GM12878 (cell line): ENCODE results near the gene OSBPL10. TPM values are rescaled to one million over a fixed set of nuclear protein-coding genes. Genes with fewer than 3 reads are reported as not detected.

Experiments used
- ATAC-seq: fragments of 200-7000 bp; cut with Tn5 transposase; 3 replicates; pipeline ENCODE4 v1.9.1; 2020; ENCODE audit warnings: mild to moderate bottlenecking, moderate library complexity
- BruUV-seq: library from RNA; stranded (reverse); fragments of 400-500 nt; replicated peaks from 2 replicates; lab custom pipeline; 2021; lab: Mats Ljungman, UMichigan
- CTCF ChIA-PET: fragments of 300-600 bp; sonication (Branson Sonifier 250); formaldehyde crosslinking; extraction: SDS; loops from one replicate; lab custom pipeline; 2021; ENCODE audit warnings: inconsistent platforms; lab: Yijun Ruan, JAX
- POLR2A ChIA-PET: fragments of 350-600 bp; formaldehyde crosslinking; extraction: SDS; loops from one replicate; lab custom pipeline; 2021; ENCODE audit warnings: inconsistent platforms; lab: Charles Lee
- RAD21 ChIA-PET: fragments of 300-600 bp; sonication (Branson Sonifier 250); formaldehyde crosslinking; loops from one replicate; lab custom pipeline; 2023; ENCODE audit warnings: antibody characterized with exemption; ENCODE audit not compliant: unreplicated experiment; lab: Charles Lee
- SMC1A ChIA-PET: fragments of 300-600 bp; sonication (Branson Sonifier 250); formaldehyde crosslinking; loops from one replicate; lab custom pipeline; 2023; ENCODE audit not compliant: unreplicated experiment, uncharacterized antibody; lab: Charles Lee
- DNase-seq: peaks from one replicate; pipeline ENCODE4 v3.0.0-alpha.2; 2011; ENCODE audit warnings: low read depth, low spot score
- FAIRE-seq: peaks from 3 replicates; lab custom pipeline; 2011; peaks lifted over from hg19 to GRCh38; lab: Jason Lieb, UNC
- H2AFZ ChIP-seq: 2 replicates; pipeline ENCODE4 v1.6.0; 2011; ENCODE audit warnings: low read depth, low read length, control low read depth; ENCODE audit not compliant: control insufficient read depth
- H3K27ac ChIP-seq: 2 replicates; pipeline ENCODE4 v1.5.1; 2011; ENCODE audit warnings: control low read depth; ENCODE audit not compliant: control insufficient read depth, insufficient read depth
- H3K27me3 ChIP-seq, 2 experiments: replicated peaks in 1 of 2; 2 replicates each; pipeline versions ENCODE4 v1.6.0 to v1.6.1; 2011; ENCODE audit warnings: low read length in 1 of 2; ENCODE audit not compliant: control insufficient read depth in 2 of 2, insufficient read depth in 2 of 2
- H3K36me3 ChIP-seq, 2 experiments: 2 replicates each; pipeline ENCODE4 v1.5.1; 2011; ENCODE audit warnings: low read length in 1 of 2; ENCODE audit not compliant: control insufficient read depth in 2 of 2, insufficient read depth in 2 of 2
- H3K4me1 ChIP-seq: 2 replicates; pipeline ENCODE4 v1.6.1; 2011; ENCODE audit warnings: mild to moderate bottlenecking, low read length, moderate library complexity, mixed read lengths; ENCODE audit not compliant: control insufficient read depth, insufficient read depth
- H3K4me2 ChIP-seq: 2 replicates; pipeline ENCODE4 v1.6.0; 2011; ENCODE audit warnings: control low read depth; ENCODE audit not compliant: control insufficient read depth, insufficient read depth
- H3K4me3 ChIP-seq: fragments of 200-600 bp; sonication (generic); 2 replicates; pipeline ENCODE4 v1.5.1; 2016
- H3K79me2 ChIP-seq: 2 replicates; pipeline ENCODE4 v1.6.0; 2011; ENCODE audit warnings: low read length; ENCODE audit not compliant: control insufficient read depth, insufficient read depth
- H3K9ac ChIP-seq: 2 replicates; pipeline ENCODE4 v1.8.0; 2011; ENCODE audit warnings: low read length, control low read depth, mixed read lengths; ENCODE audit not compliant: control insufficient read depth, insufficient read depth
- H3K9me3 ChIP-seq: replicated peaks from 3 replicates; pipeline ENCODE4 v1.5.1; 2011; ENCODE audit warnings: mild to moderate bottlenecking, low read length; ENCODE audit not compliant: control insufficient read depth, insufficient read depth
- H4K20me1 ChIP-seq: 2 replicates; pipeline ENCODE4 v1.6.0; 2011; ENCODE audit not compliant: control insufficient read depth, insufficient read depth
- CEBPB ChIP-seq, 2 experiments: fragments of 150-350 bp in 1 of 2; IDR thresholded peaks; 2 replicates each; pipeline ENCODE4 v1.6.1; 2012 to 2014; ENCODE audit warnings: low read depth in 2 of 2, low read length in 2 of 2, borderline replicate concordance in 1 of 2, inconsistent platforms in 1 of 2
- DPF2 ChIP-seq: fragments of 450-650 bp; IDR thresholded peaks from 2 replicates; pipeline ENCODE4 v1.6.1; 2017; ENCODE audit warnings: mild to moderate bottlenecking
- GABPA ChIP-seq: IDR thresholded peaks from 2 replicates; pipeline ENCODE4 v1.6.1; 2014; ENCODE audit warnings: antibody characterized with exemption, low read depth, mild to moderate bottlenecking, inconsistent platforms
- GATAD2B ChIP-seq: fragments of 450-650 bp; conservative IDR thresholded peaks from 2 replicates; pipeline ENCODE4 v1.6.1; 2017; ENCODE audit warnings: low read depth, mild to moderate bottlenecking, moderate library complexity
- IRF4 ChIP-seq: IDR thresholded peaks from 2 replicates; pipeline ENCODE4 v1.6.1; 2011; ENCODE audit warnings: low read depth, low read length
- JUND ChIP-seq: IDR thresholded peaks from 2 replicates; pipeline ENCODE4 v1.6.1; 2012; ENCODE audit warnings: low read depth, mild to moderate bottlenecking, low read length, improper control_type of control experiment, moderate library complexity
- KDM1A ChIP-seq: fragments of 200-600 bp; sonication (generic); IDR thresholded peaks from 2 replicates; pipeline ENCODE4 v1.6.1; 2016; ENCODE audit warnings: borderline replicate concordance
- KLF5 ChIP-seq: fragments of 450-650 bp; IDR thresholded peaks from 2 replicates; pipeline ENCODE4 v1.6.1; 2014; ENCODE audit warnings: mild to moderate bottlenecking; ENCODE audit not compliant: partially characterized antibody
- LARP7 ChIP-seq: fragments of 450-650 bp; IDR thresholded peaks from 2 replicates; pipeline ENCODE4 v1.6.1; 2017; ENCODE audit warnings: mild to moderate bottlenecking
- MTA2 ChIP-seq: fragments of 450-650 bp; IDR thresholded peaks from 2 replicates; pipeline ENCODE4 v1.6.1; 2016; ENCODE audit warnings: low read depth, mild to moderate bottlenecking, moderate library complexity
- MYB ChIP-seq: fragments of 150-350 bp; IDR thresholded peaks from 2 replicates; pipeline ENCODE4 v1.6.1; 2014; ENCODE audit warnings: mild to moderate bottlenecking, low read depth, low read length, borderline replicate concordance
- PAX5 ChIP-seq: IDR thresholded peaks from 2 replicates; pipeline ENCODE4 v1.6.1; 2011; ENCODE audit warnings: low read depth, low read length, borderline replicate concordance
- PML ChIP-seq: IDR thresholded peaks from 2 replicates; pipeline ENCODE4 v1.6.1; 2012; ENCODE audit warnings: low read length, inconsistent platforms
- RBBP5 ChIP-seq: fragments of 200-600 bp; sonication (generic); conservative IDR thresholded peaks from 2 replicates; pipeline ENCODE4 v1.6.1; 2016
- RCOR1 ChIP-seq: conservative IDR thresholded peaks from 2 replicates; pipeline ENCODE4 v1.6.1; 2012; ENCODE audit warnings: low read depth, low read length, improper control_type of control experiment
- SIX5 ChIP-seq: IDR thresholded peaks from 2 replicates; pipeline ENCODE4 v1.6.1; 2011; ENCODE audit warnings: mild to moderate bottlenecking, low read depth, low read length, moderate library complexity; ENCODE audit not compliant: severe bottlenecking
- TAF1 ChIP-seq: IDR thresholded peaks from 2 replicates; pipeline ENCODE4 v1.6.1; 2011; ENCODE audit warnings: mild to moderate bottlenecking, low read depth, low read length, borderline replicate concordance
- ZBED1 ChIP-seq: IDR thresholded peaks from 2 replicates; pipeline ENCODE4 v1.6.1; 2016; ENCODE audit warnings: borderline replicate concordance
- ZNF207 ChIP-seq: fragments of 450-650 bp; IDR thresholded peaks from 2 replicates; pipeline ENCODE4 v1.6.1; 2014; ENCODE audit warnings: antibody characterized with exemption, mild to moderate bottlenecking, borderline replicate concordance
- ZNF217 ChIP-seq: fragments of 450-650 bp; IDR thresholded peaks from 2 replicates; pipeline ENCODE4 v1.6.1; 2017; ENCODE audit warnings: antibody characterized with exemption, mild to moderate bottlenecking
- ZNF622 ChIP-seq: fragments of 450-650 bp; IDR thresholded peaks from 2 replicates; pipeline ENCODE4 v1.6.1; 2017; ENCODE audit warnings: mild to moderate bottlenecking, inconsistent platforms
- WGBS: methylation state at CpG from one replicate; pipeline ENCODE4 v1.1.6; 2016; ENCODE audit warnings: low lambda C conversion rate; ENCODE audit not compliant: insufficient replicate concordance, insufficient coverage; ENCODE audit errors: missing lambda C conversion rate; 5-methylcytosine and 5-hydroxymethylcytosine counted together
- in situ Hi-C: fragments of 300-500 bp; cut with MboI; formaldehyde crosslinking; loops from 9 replicates; pipeline ENCODE4 v1.14.3; 2018; ENCODE audit warnings: mixed read lengths
- intact Hi-C: fragments of 100-400 bp; cut with micrococcal nuclease; formaldehyde crosslinking; loops from one replicate; pipeline ENCODE4 v1.14.2; 2022; ENCODE audit not compliant: unreplicated experiment
- polyA plus RNA-seq, 11 experiments: library from polyadenylated mRNA; depleted of rRNA in 4 of 11; unstranded in 6 of 11; stranded (reverse) in 5 of 11; fragments of >200 nt; fragmentation: Nextera tagmentation in 4 of 11; fragmentation: Illumina TruSeq in 1 of 11; extraction: Ambion mirVana in 4 of 11; extraction: Trizol in 1 of 11; gene quantifications; 1 replicate in 1 of 11; 2 replicates in 10 of 11; pipeline versions ENCODE4 v1.2.1 to v1.2.3, GENCODE V29; 2011 to 2016; ENCODE audit warnings: inconsistent platforms in 2 of 11, missing spikeins in 2 of 11, low read depth in 1 of 11
- total RNA-seq, 4 experiments: library from RNA; depleted of rRNA in 3 of 4; stranded (reverse); fragments of >200 nt in 3 of 4; fragmentation: Illumina TruSeq in 1 of 4; extraction: Trizol in 1 of 4; gene quantifications; 2 replicates each; pipeline versions ENCODE4 v1.2.1 to v1.2.3, GENCODE V29; 2013 to 2021
- TF ChIP-seq, protein P1 (sequence below): IDR thresholded peaks from 2 replicates; pipeline ENCODE4 v1.6.1; 2012; ENCODE audit warnings: low read depth, low read length, improper control_type of control experiment
- TF ChIP-seq, protein P2 (sequence below): IDR thresholded peaks from 2 replicates; pipeline ENCODE4 v1.6.1; 2011; ENCODE audit warnings: low read depth, low read length, improper control_type of control experiment, borderline replicate concordance
- TF ChIP-seq, protein P3 (sequence below): fragments of 450-650 bp; IDR thresholded peaks from 2 replicates; pipeline ENCODE4 v1.6.1; 2014; ENCODE audit warnings: mild to moderate bottlenecking

OSBPL10 gene
- total and polyA plus RNA-seq, 10 of the 15 experiments (the other 5 are each of a cell fraction or from before 2014, with no cell fraction given), result 0.03 to 0.25 (median 0.09) TPM; not detected in 5

DNA sequence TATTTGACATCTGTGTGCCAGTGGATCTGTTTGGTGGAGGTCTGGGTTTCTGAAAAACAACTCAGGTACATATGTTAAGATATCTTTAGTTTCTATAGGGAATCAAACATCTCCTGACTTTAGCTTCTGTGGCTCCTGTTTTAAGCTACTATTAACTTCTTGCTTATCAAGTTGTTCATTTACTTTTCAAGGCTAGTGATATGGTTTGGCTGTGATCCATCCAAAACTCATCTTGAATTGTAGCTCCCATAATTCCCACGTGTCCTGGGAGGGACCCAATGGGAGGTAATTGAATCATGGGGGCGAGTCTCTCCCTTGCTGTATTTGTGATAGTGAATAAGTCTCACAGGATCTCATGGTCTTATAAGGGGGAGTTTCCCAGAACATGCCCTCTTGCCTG, 41.9 kb upstream of the OSBPL10 start (continued):
- no peak for TF ChIP-seq GATAD2B
- TF ChIP-seq, protein P1, sequence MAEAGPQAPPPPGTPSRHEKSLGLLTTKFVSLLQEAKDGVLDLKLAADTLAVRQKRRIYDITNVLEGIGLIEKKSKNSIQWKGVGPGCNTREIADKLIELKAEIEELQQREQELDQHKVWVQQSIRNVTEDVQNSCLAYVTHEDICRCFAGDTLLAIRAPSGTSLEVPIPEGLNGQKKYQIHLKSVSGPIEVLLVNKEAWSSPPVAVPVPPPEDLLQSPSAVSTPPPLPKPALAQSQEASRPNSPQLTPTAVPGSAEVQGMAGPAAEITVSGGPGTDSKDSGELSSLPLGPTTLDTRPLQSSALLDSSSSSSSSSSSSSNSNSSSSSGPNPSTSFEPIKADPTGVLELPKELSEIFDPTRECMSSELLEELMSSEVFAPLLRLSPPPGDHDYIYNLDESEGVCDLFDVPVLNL, result no peak
- TF ChIP-seq IRF4, result no peak
- no peak for TF ChIP-seq PAX5
- no peak for TF ChIP-seq GABPA
- no peak for TF ChIP-seq ZNF207
- TF ChIP-seq MTA2, result no peak
- no peak for TF ChIP-seq JUND
- no peak for TF ChIP-seq CEBPB (IDR thresholded peaks at IDR 0.05; ENCODE audit: borderline replicate concordance in 1 of 2, low read depth in 2 of 2, low read length in 2 of 2)

DNA sequence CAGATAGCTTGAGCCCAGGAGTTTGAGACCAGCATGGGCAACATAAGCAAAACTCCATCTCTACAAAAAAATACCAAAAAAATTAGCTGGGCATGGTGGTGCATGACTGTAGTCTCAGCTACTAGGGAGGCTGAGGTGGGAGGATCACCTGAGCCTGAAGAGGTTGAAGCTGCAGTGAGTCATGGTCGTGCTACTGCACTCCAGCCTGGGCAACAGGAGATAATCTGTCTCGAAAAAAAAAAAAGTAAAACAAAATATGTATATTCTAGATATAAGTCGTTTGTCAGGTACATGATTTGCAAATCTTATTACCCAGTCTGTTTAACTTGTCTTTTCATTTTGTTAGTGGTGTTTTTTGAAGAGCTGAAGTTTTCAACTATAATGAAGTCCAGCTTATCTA, 40.7 kb upstream of the OSBPL10 start:
- RAD21 ChIA-PET, result no interaction called here
- H3K27me3 ChIP-seq, result no peaks in the 10 kb centered on the region
- WGBS, result 0% methylated on average over 3 of the region's 3 CpGs
- H3K79me2 ChIP-seq, result no peaks in the 10 kb centered on the region
- intact Hi-C loops, result no loop called here
- FAIRE-seq (no peak), ATAC-seq (no peak)
- CTCF ChIA-PET, result no interaction called here
- H3K36me3 ChIP-seq, result no peaks in the 10 kb centered on the region
- no peak overlapping the region for H3K27ac ChIP-seq
- H3K9ac ChIP-seq, result no peak overlapping the region
- no peaks in the 10 kb centered on the region for H3K9me3 ChIP-seq
- H3K4me3 ChIP-seq, result no peak overlapping the region
- H3K4me1 ChIP-seq, result no peaks in the 10 kb centered on the region
- no peaks in the 10 kb centered on the region for H4K20me1 ChIP-seq
- SMC1A ChIA-PET, result no interaction called here
- no peak overlapping the region for H3K4me2 ChIP-seq
- POLR2A ChIA-PET, result interaction anchor here (0.5 kb wide), 1 partner anchor 276 kb away, joined by 4 read pairs; no protein-coding TSS in a partner anchor
- TF ChIP-seq LARP7, result no peak
- TF ChIP-seq, protein P2, sequence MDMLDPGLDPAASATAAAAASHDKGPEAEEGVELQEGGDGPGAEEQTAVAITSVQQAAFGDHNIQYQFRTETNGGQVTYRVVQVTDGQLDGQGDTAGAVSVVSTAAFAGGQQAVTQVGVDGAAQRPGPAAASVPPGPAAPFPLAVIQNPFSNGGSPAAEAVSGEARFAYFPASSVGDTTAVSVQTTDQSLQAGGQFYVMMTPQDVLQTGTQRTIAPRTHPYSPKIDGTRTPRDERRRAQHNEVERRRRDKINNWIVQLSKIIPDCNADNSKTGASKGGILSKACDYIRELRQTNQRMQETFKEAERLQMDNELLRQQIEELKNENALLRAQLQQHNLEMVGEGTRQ, result no peak
- no peak for TF ChIP-seq RCOR1
- TF ChIP-seq RBBP5, result no peak
- TF ChIP-seq DPF2, result no peak
- TF ChIP-seq, protein P3, sequence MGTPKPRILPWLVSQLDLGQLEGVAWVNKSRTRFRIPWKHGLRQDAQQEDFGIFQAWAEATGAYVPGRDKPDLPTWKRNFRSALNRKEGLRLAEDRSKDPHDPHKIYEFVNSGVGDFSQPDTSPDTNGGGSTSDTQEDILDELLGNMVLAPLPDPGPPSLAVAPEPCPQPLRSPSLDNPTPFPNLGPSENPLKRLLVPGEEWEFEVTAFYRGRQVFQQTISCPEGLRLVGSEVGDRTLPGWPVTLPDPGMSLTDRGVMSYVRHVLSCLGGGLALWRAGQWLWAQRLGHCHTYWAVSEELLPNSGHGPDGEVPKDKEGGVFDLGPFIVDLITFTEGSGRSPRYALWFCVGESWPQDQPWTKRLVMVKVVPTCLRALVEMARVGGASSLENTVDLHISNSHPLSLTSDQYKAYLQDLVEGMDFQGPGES, result no peak
- no peak for TF ChIP-seq SIX5
- TF ChIP-seq KDM1A, result no peak
- TF ChIP-seq ZNF217, result no peak
- TF ChIP-seq, protein P1, result no peak
- no peak for TF ChIP-seq PML
- TF ChIP-seq MYB, result no peak
- TF ChIP-seq ZBED1, result no peak
- no peak for TF ChIP-seq ZNF622
- no peak for TF ChIP-seq KLF5
- TF ChIP-seq TAF1, result no peak
- TF ChIP-seq, all 136 proteins: peak for 0
- H2AFZ ChIP-seq, result no peak overlapping the region
- BruUV-seq, result no TSS peak
- in situ Hi-C loops, result no loop called here
- DNase-seq, result no peak
